ENCODE results near the gene PRMT9.

DNA sequence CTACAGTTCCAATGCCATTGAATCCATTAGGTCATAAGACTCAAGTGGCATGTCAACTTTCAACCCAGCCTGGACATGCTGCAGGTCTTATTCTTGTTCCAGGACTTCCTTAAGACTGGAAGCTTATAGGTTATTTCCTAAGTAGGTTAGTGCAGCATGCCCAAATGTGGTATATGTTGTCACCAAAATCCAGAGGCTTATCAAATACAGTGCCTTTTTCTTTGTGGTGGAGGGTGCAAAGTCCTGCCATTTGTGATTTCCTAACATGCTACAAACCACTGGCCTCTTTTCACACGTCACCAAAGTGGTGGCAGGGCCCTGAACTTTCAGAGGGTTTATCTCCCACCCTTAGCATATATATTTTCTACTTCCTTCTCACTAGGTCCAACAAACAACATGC is 76.5 kb downstream of the PRMT9 start:
- TF ChIP-seq, protein P1, sequence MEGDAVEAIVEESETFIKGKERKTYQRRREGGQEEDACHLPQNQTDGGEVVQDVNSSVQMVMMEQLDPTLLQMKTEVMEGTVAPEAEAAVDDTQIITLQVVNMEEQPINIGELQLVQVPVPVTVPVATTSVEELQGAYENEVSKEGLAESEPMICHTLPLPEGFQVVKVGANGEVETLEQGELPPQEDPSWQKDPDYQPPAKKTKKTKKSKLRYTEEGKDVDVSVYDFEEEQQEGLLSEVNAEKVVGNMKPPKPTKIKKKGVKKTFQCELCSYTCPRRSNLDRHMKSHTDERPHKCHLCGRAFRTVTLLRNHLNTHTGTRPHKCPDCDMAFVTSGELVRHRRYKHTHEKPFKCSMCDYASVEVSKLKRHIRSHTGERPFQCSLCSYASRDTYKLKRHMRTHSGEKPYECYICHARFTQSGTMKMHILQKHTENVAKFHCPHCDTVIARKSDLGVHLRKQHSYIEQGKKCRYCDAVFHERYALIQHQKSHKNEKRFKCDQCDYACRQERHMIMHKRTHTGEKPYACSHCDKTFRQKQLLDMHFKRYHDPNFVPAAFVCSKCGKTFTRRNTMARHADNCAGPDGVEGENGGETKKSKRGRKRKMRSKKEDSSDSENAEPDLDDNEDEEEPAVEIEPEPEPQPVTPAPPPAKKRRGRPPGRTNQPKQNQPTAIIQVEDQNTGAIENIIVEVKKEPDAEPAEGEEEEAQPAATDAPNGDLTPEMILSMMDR (IDR thresholded peaks at IDR 0.05) = no peak
- TF ChIP-seq POLR2A (IDR thresholded peaks at IDR 0.05) = no peak
